ENCODE results near the gene NLRC5. TPM values are rescaled to one million over a fixed set of nuclear protein-coding genes. Genes with fewer than 3 reads are reported as not detected.

NLRC5 gene
- total and polyA plus RNA-seq, 2 donors (not counting 3 experiments of a cell fraction or from before 2014, with no cell fraction given), result 7.4 to 26.3 TPM

- no peaks in the 10 kb centered on the region for H3K9me1 ChIP-seq (replicated peaks; ENCODE audit: control insufficient read depth, extremely low read depth, insufficient read depth, low read length)
- no peak overlapping the region for H2AFZ ChIP-seq (ENCODE audit: low read depth, low read length)
- H3K4me1 ChIP-seq (ENCODE audit: control insufficient read depth, extremely low read depth, insufficient read depth, low read length), result no peaks in the 10 kb centered on the region
- DNase-seq (ENCODE audit: low read depth, low spot score) (no peak), FAIRE-seq (no peak)
- BruUV-seq (replicated peaks), result no TSS peak
- peaks cover 14 to 30% of the 10 kb centered on the region in 2 experiments for H3K36me3 ChIP-seq (ENCODE audit: control insufficient read depth in 2 of 2, extremely low read depth in 1 of 2, insufficient read depth in 2 of 2, low read length in 2 of 2)
- dilution Hi-C loops (cut with MboI; ENCODE audit: extremely low pct_ligation_motif_present, low sequenced_read_pairs) (no loop called here), intact Hi-C loops (cut with micrococcal nuclease) (no loop called here)
- ChIA-PET POLR2A (no interaction called here), CTCF (interaction anchor here (1.0 to 3.9 kb wide), 2 partner anchors 15 to 20 kb away, joined by 4 to 18 read pairs; partner anchors contain the start of gene CPNE2)
- H3K27ac ChIP-seq (ENCODE audit: insufficient read depth, low read depth, low read length), result no peak overlapping the region
- H3K4me3 ChIP-seq (replicated peaks in 1 of 3; ENCODE audit: insufficient read depth in 1 of 3, low read depth in 1 of 3, low read length in 3 of 3), result no peak overlapping the region
- H3K79me2 ChIP-seq (ENCODE audit: control insufficient read depth, insufficient read depth, low read length), result no peaks in the 10 kb centered on the region
- H3K9ac ChIP-seq (replicated peaks; ENCODE audit: extremely low read depth, insufficient read depth, low read length), result no peak overlapping the region
- H3K4me2 ChIP-seq (ENCODE audit: insufficient read depth, low read length), result no peak overlapping the region
- H4K20me1 ChIP-seq (replicated peaks; ENCODE audit: control insufficient read depth, extremely low read depth, insufficient read depth, low read length), result no peaks in the 10 kb centered on the region
- H3K27me3 ChIP-seq (ENCODE audit: control insufficient read depth in 2 of 2, insufficient read depth in 2 of 2, low read length in 2 of 2), result no peaks in the 10 kb centered on the region
- H3K9me3 ChIP-seq (replicated peaks; ENCODE audit: control insufficient read depth, insufficient read depth, low read length), result no peaks in the 10 kb centered on the region
- TF ChIP-seq FOS (IDR thresholded peaks at IDR 0.05; ENCODE audit: borderline replicate concordance, insufficient read depth, low read length) (no peak), EZH2 (IDR thresholded peaks at IDR 0.05; ENCODE audit: borderline replicate concordance, low read depth, low read length, severe bottlenecking) (no peak), GATA2 (IDR thresholded peaks at IDR 0.05; ENCODE audit: insufficient read depth, insufficient read length, low read depth, low read length) (no peak), JUN (IDR thresholded peaks at IDR 0.05; ENCODE audit: borderline replicate concordance, insufficient read depth, insufficient read length, low read depth) (no peak), MYC (IDR thresholded peaks at IDR 0.05; ENCODE audit: low read depth, low read length) (no peak), POLR2AphosphoS5 (IDR thresholded peaks at IDR 0.05; ENCODE audit: insufficient read depth, low read depth, low read length) (no peak), CTCF (IDR thresholded peaks at IDR 0.05; ENCODE audit: extremely low read depth in 1 of 2, insufficient read depth in 1 of 2, low read depth in 1 of 2, low read length in 2 of 2) (no peak), POLR2A (IDR thresholded peaks at IDR 0.05; ENCODE audit: low read depth, low read length) (no peak), MAX (IDR thresholded peaks at IDR 0.05; ENCODE audit: insufficient read depth, insufficient read length) (no peak)
These were observed 123.2 kb downstream of the NLRC5 start for GRCh38 chr16:57112403-57113041.

All from endothelial cell of umbilical vein (primary cell).